Measurements from ENCODE around the gene TUBGCP6. TPM values are rescaled to one million over a fixed set of nuclear protein-coding genes. Genes with fewer than 3 reads are reported as not detected.

The TUBGCP6 gene
- total RNA-seq, 1 experiment from 2014 or later, result 31.0 TPM

DNA sequence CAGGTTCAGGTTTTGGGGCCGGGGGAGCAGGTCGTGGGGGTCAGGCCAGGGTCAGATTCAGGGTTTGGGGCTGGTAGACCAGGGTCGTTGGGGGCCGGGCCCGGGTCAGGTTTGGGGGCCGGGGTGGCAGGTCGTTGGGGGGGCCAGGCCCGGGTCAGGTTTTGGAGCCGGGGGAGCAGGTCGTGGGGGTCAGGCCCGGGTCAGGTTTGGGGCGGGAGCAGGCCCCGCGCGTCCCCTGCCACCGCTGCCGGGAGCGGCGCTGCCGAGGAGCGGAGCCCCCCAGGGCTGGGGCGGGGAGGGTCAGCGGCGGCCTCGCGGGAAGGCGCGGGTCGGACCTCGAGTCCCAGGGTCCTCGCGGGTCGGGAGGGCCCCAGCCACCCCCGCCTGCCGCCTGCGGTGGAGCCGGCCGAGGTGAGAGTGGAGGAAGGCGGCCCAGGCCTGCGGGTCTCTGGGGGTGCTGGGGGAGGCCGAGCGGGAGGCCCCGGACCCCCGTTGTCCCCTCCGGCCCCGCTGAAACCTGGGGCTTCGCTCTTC, 58.6 kb downstream of the TUBGCP6 start:
- no peak for DNase-seq (ENCODE audit: low spot score)
- intact Hi-C loops (cut with micrococcal nuclease; ENCODE audit: unreplicated experiment), result no loop called here
- Histone ChIP-seq H3K4me3 (ENCODE audit: low read depth, low read length, poor library complexity, severe bottlenecking) (peak overlapping the region; percentile 84), H3K9me3 (ENCODE audit: low read depth, low read length, poor library complexity, severe bottlenecking) (no peaks in the 10 kb centered on the region), H3K4me1 (ENCODE audit: insufficient read depth, low read length, poor library complexity, severe bottlenecking) (no peaks in the 10 kb centered on the region), H3K36me3 (ENCODE audit: insufficient read depth, low read length, poor library complexity, severe bottlenecking) (peaks cover 1% of the 10 kb centered on the region), H3K27ac (ENCODE audit: low read depth, low read length, poor library complexity, severe bottlenecking) (peak overlapping the region; percentile 83), H3K27me3 (replicated peaks; ENCODE audit: insufficient read depth, low read depth, low read length, poor library complexity) (no peaks in the 10 kb centered on the region)
- no TSS peak for BruUV-seq (replicated peaks)
- ChIA-PET POLR2A (ENCODE audit: low non-redundant PET) (no interaction called here), CTCF (no interaction called here)
- no peak for TF ChIP-seq EZH2 (IDR thresholded peaks at IDR 0.05; ENCODE audit: borderline replicate concordance, low read depth, low read length, poor library complexity, severe bottlenecking)
- TF ChIP-seq, protein P1, sequence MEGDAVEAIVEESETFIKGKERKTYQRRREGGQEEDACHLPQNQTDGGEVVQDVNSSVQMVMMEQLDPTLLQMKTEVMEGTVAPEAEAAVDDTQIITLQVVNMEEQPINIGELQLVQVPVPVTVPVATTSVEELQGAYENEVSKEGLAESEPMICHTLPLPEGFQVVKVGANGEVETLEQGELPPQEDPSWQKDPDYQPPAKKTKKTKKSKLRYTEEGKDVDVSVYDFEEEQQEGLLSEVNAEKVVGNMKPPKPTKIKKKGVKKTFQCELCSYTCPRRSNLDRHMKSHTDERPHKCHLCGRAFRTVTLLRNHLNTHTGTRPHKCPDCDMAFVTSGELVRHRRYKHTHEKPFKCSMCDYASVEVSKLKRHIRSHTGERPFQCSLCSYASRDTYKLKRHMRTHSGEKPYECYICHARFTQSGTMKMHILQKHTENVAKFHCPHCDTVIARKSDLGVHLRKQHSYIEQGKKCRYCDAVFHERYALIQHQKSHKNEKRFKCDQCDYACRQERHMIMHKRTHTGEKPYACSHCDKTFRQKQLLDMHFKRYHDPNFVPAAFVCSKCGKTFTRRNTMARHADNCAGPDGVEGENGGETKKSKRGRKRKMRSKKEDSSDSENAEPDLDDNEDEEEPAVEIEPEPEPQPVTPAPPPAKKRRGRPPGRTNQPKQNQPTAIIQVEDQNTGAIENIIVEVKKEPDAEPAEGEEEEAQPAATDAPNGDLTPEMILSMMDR (conservative IDR thresholded peaks at IDR 0.05; ENCODE audit: low read depth, low read length), result no peak

DNA sequence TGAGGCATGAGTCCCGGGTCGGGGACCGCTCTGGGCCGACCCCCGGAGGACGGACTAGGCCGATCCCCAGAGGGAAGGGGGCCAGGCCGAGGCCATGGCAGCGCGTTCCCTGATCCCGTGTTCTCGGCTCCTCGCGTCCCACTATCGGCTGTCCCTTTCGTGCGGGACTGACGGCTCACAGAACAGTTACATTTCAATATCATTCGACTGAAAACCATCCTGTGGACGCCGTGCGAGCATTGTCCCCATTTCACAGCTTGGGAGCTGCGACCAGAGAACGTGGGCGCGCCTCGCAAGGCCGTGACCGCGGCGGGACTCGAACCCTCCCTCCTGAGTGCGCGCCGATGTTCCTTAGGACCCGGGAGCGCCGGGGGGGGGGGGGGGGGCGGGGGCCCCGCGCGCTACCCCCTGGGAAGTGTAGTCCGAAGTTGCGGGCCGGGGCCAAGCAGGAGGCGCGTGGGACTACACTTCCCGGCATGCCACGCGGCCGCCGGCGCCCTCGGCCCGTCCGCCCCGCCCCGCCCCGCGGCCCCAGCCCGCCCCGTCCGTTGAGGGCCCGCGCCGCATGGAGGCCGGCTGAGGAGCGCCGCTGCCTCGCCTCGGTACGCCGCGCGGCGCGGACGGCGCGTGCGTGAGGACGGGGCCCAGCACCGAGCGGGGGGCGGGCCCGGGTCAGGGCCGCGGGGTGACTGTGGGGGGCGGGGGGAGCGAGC, 59.3 kb downstream of the TUBGCP6 start, which contains the start of gene TRABD:
TRABD (plus strand) TSS at position 539 of the 713 bp plus-strand sequence. CDS start 7,148 bp downstream, outside the sequence.
- H3K9me3 ChIP-seq (ENCODE audit: low read depth, low read length, poor library complexity, severe bottlenecking), result no peaks in the 10 kb centered on the region
- CTCF ChIA-PET, result no interaction called here
- peak within 1 kb of the TSS; percentile 83 for H3K27ac ChIP-seq (ENCODE audit: low read depth, low read length, poor library complexity, severe bottlenecking)
- no peaks in the 10 kb centered on the region for H3K36me3 ChIP-seq (ENCODE audit: insufficient read depth, low read length, poor library complexity, severe bottlenecking)
- H3K27me3 ChIP-seq (replicated peaks; ENCODE audit: insufficient read depth, low read depth, low read length, poor library complexity), result no peaks in the 10 kb centered on the region
- no TSS peak for BruUV-seq (replicated peaks)
- POLR2A ChIA-PET (ENCODE audit: low non-redundant PET), result no interaction called here
- peak; percentile 95 for DNase-seq (ENCODE audit: low spot score)
- H3K4me1 ChIP-seq (ENCODE audit: insufficient read depth, low read length, poor library complexity, severe bottlenecking), result no peaks in the 10 kb centered on the region
- peak within 1 kb of the TSS; percentile 84 for H3K4me3 ChIP-seq (ENCODE audit: low read depth, low read length, poor library complexity, severe bottlenecking)
- intact Hi-C loops (cut with micrococcal nuclease; ENCODE audit: unreplicated experiment), result no loop called here
- TF ChIP-seq, protein P1 (conservative IDR thresholded peaks at IDR 0.05; ENCODE audit: low read depth, low read length), result no peak
- TF ChIP-seq EZH2 (IDR thresholded peaks at IDR 0.05; ENCODE audit: borderline replicate concordance, low read depth, low read length, poor library complexity, severe bottlenecking), result no peak

DNA sequence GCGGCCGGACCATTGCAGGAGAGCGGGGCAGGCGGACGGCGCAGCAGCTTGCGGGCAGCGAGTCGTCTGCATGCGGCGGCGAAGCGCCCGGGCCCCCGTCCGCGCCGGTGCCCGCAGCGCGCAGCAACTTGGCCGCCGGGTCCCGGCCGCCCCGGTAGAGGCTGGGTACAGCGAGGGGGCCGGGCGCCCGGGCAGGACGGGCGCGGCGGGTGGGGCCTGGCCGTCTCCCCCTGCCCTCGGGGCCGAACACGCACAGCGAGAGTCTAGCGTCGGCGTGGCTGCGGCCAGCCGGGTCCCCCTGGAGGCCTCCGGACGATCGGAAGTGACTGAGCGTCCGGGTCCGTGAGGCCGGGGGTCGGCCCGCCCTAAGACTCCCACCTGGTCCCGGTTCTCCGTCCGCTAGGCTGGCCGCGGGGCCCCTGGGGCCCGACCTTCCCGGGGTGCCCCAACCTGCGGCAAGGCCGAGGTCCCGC, 59.9 kb downstream of the TUBGCP6 start:
- no peaks in the 10 kb centered on the region for H3K4me1 ChIP-seq (ENCODE audit: insufficient read depth, low read length, poor library complexity, severe bottlenecking)
- no peaks in the 10 kb centered on the region for H3K27me3 ChIP-seq (replicated peaks; ENCODE audit: insufficient read depth, low read depth, low read length, poor library complexity)
- no peaks in the 10 kb centered on the region for H3K9me3 ChIP-seq (ENCODE audit: low read depth, low read length, poor library complexity, severe bottlenecking)
- intact Hi-C loops (cut with micrococcal nuclease; ENCODE audit: unreplicated experiment), result no loop called here
- no TSS peak for BruUV-seq (replicated peaks)
- TF ChIP-seq EZH2 (IDR thresholded peaks at IDR 0.05; ENCODE audit: borderline replicate concordance, low read depth, low read length, poor library complexity, severe bottlenecking), result no peak
- peak overlapping the region; percentile 45 for H3K4me3 ChIP-seq (ENCODE audit: low read depth, low read length, poor library complexity, severe bottlenecking)
- POLR2A ChIA-PET (ENCODE audit: low non-redundant PET), result no interaction called here
- CTCF ChIA-PET, result no interaction called here
- peak overlapping the region; percentile 74 for H3K27ac ChIP-seq (ENCODE audit: low read depth, low read length, poor library complexity, severe bottlenecking)
- H3K36me3 ChIP-seq (ENCODE audit: insufficient read depth, low read length, poor library complexity, severe bottlenecking), result no peaks in the 10 kb centered on the region
- no peak for DNase-seq (ENCODE audit: low spot score)

Measured in A673 (cell line).